HepG2 (cell line): ENCODE data around the gene RABGAP1. TPM values are rescaled to one million over a fixed set of nuclear protein-coding genes. Genes with fewer than 3 reads are reported as not detected.

Experiments
- ATAC-seq: fragments of 200-7000 bp; cut with Tn5 transposase; 3 replicates; pipeline ENCODE4 v1.9.1; 2020; ENCODE audit warnings: mild to moderate bottlenecking, moderate library complexity
- BruUV-seq: library from RNA; stranded (reverse); fragments of 400-500 nt; replicated peaks from 2 replicates; lab custom pipeline; 2021; lab: Mats Ljungman, UMichigan
- CTCF ChIA-PET: fragments of 300-600 bp; formaldehyde crosslinking; extraction: SDS; loops from one replicate; lab custom pipeline; 2021; ENCODE audit warnings: low total read pairs, inconsistent platforms, low intra/inter-chr PET ratio; lab: Yijun Ruan, JAX
- POLR2A ChIA-PET: fragments of 350-600 bp; sonication (Branson Sonifier 250); formaldehyde crosslinking; loops from one replicate; lab custom pipeline; 2020; ENCODE audit warnings: antibody characterized with exemption, inconsistent platforms; lab: Yijun Ruan, JAX
- DNase-seq: peaks from one replicate; pipeline ENCODE4 v3.0.0-alpha.2; 2015; ENCODE audit warnings: low spot score
- FAIRE-seq: peaks from 3 replicates; lab custom pipeline; 2011; peaks lifted over from hg19 to GRCh38; lab: Jason Lieb, UNC
- H2AFZ ChIP-seq: one replicate; pipeline ENCODE4 v1.6.1; 2011; ENCODE audit warnings: low read length, inconsistent platforms
- H3K27ac ChIP-seq: fragments of 300-600 bp; 3 replicates; pipeline ENCODE4 v1.8.0; 2011; ENCODE audit warnings: mixed run types, mild to moderate bottlenecking, mixed read lengths, low read length, inconsistent platforms; ENCODE audit not compliant: insufficient read depth; ENCODE audit errors: extremely low read length
- H3K27me3 ChIP-seq, 2 experiments: fragments of 200-600 bp in 1 of 2; 2 replicates in 1 of 2; 3 replicates in 1 of 2; pipeline versions ENCODE4 v1.6.0 to v1.8.0; 2011; ENCODE audit warnings: low read length in 2 of 2, mild to moderate bottlenecking in 2 of 2, moderate library complexity in 2 of 2, inconsistent platforms in 1 of 2; ENCODE audit not compliant: insufficient read depth in 2 of 2, control insufficient read depth in 1 of 2
- H3K36me3 ChIP-seq, 2 experiments: fragments of 200-600 bp in 1 of 2; replicated peaks in 1 of 2; 2 replicates in 1 of 2; 3 replicates in 1 of 2; pipeline versions ENCODE4 v1.5.1 to v1.8.0; 2011; ENCODE audit warnings: low read length in 2 of 2, inconsistent platforms in 1 of 2; ENCODE audit not compliant: insufficient read depth in 2 of 2, control insufficient read depth in 1 of 2
- H3K4me1 ChIP-seq: 2 replicates; pipeline ENCODE4 v1.5.1; 2012; ENCODE audit warnings: low read length, inconsistent platforms; ENCODE audit not compliant: insufficient read depth
- H3K4me2 ChIP-seq: 2 replicates; pipeline ENCODE4 v1.6.0; 2011; ENCODE audit warnings: low read depth, low read length, inconsistent platforms
- H3K4me3 ChIP-seq, 3 experiments: fragments of 200-600 bp in 1 of 3; sonication (generic), shearing (Covaris generic) in 1 of 3; replicated peaks in 1 of 3; 2 replicates each; pipeline ENCODE4 v1.5.1; 2011 to 2016; ENCODE audit warnings: low read length in 3 of 3, inconsistent platforms in 2 of 3, low read depth in 2 of 3, mild to moderate bottlenecking in 2 of 3, control low read depth in 1 of 3, mixed read lengths in 1 of 3; ENCODE audit not compliant: insufficient read depth in 1 of 3
- H3K79me2 ChIP-seq: one replicate; pipeline ENCODE4 v1.6.1; 2011; ENCODE audit warnings: low read length, inconsistent platforms; ENCODE audit not compliant: insufficient read depth
- H3K9ac ChIP-seq: 2 replicates; pipeline ENCODE4 v1.6.0; 2011; ENCODE audit warnings: mild to moderate bottlenecking, low read depth, low read length, inconsistent platforms; ENCODE audit not compliant: insufficient read depth
- H3K9me3 ChIP-seq: 2 replicates; pipeline ENCODE4 v1.5.1; 2012; ENCODE audit warnings: mild to moderate bottlenecking, low read length
- H4K20me1 ChIP-seq: 2 replicates; pipeline ENCODE4 v1.6.0; 2011; ENCODE audit warnings: inconsistent platforms, mild to moderate bottlenecking, low read length, moderate library complexity; ENCODE audit not compliant: insufficient read depth
- AKAP8 ChIP-seq: sonication (generic); formaldehyde crosslinking; IDR thresholded peaks from 2 replicates; pipeline ENCODE4 v1.5.1; 2020; ENCODE audit warnings: mild to moderate bottlenecking, missing genetic modification reagents
- ELF3 ChIP-seq: IDR thresholded peaks from 2 replicates; pipeline ENCODE4 v1.6.1; 2016; ENCODE audit warnings: missing genetic modification reagents, missing compliant biosample characterization
- FLYWCH1 ChIP-seq: sonication (generic); formaldehyde crosslinking; IDR thresholded peaks from 2 replicates; pipeline ENCODE4 v1.8.1; 2023; ENCODE audit warnings: mild to moderate bottlenecking, missing genetic modification reagents
- HOXA9 ChIP-seq: sonication (generic); formaldehyde crosslinking; IDR thresholded peaks from 2 replicates; pipeline ENCODE4 v1.8.1; 2022; ENCODE audit warnings: missing genetic modification reagents, mild to moderate bottlenecking, moderate library complexity, borderline replicate concordance
- KDM1A ChIP-seq: IDR thresholded peaks from 2 replicates; pipeline ENCODE4 v1.6.1; 2016; ENCODE audit warnings: missing compliant biosample characterization
- REL ChIP-seq: sonication (generic); formaldehyde crosslinking; conservative IDR thresholded peaks from 2 replicates; pipeline ENCODE4 v1.8.0; 2022; ENCODE audit warnings: mild to moderate bottlenecking, missing genetic modification reagents, moderate library complexity
- RORA ChIP-seq: sonication (generic); formaldehyde crosslinking; IDR thresholded peaks from 2 replicates; pipeline ENCODE4 v1.5.0; 2020; ENCODE audit warnings: mild to moderate bottlenecking, missing genetic modification reagents, moderate library complexity
- ZMYM4 ChIP-seq: sonication (generic); formaldehyde crosslinking; IDR thresholded peaks from 2 replicates; pipeline ENCODE4 v1.8.1; 2023; ENCODE audit warnings: mild to moderate bottlenecking, missing genetic modification reagents
- ZNF274 ChIP-seq: sonication (generic); formaldehyde crosslinking; IDR thresholded peaks from 2 replicates; pipeline ENCODE4 v1.5.1; 2020; ENCODE audit warnings: mild to moderate bottlenecking, missing genetic modification reagents
- ZNF33B ChIP-seq: sonication (generic); formaldehyde crosslinking; IDR thresholded peaks from 2 replicates; pipeline ENCODE4 v1.5.1; 2020; ENCODE audit warnings: mild to moderate bottlenecking, missing genetic modification reagents
- ZNF441 ChIP-seq: sonication (generic); formaldehyde crosslinking; IDR thresholded peaks from 2 replicates; pipeline ENCODE4 v1.7.0; 2021; ENCODE audit warnings: missing genetic modification reagents, borderline replicate concordance
- ZNF761 ChIP-seq: sonication (generic); formaldehyde crosslinking; conservative IDR thresholded peaks from 2 replicates; pipeline ENCODE4 v1.4.0; 2020; ENCODE audit warnings: mild to moderate bottlenecking, missing genetic modification reagents
- ZNF781 ChIP-seq: sonication (generic); formaldehyde crosslinking; IDR thresholded peaks from 2 replicates; pipeline ENCODE4 v1.5.1; 2020; ENCODE audit warnings: borderline replicate concordance, mild to moderate bottlenecking, missing genetic modification reagents; ENCODE audit errors: not compliant biosample characterization
- WGBS: methylation state at CpG from one replicate; pipeline ENCODE4 v1.1.6; 2017; ENCODE audit warnings: low lambda C conversion rate; 5-methylcytosine and 5-hydroxymethylcytosine counted together
- in situ Hi-C: cut with HindIII; loops from 2 replicates; pipeline ENCODE4 v1.10.0; 2017; ENCODE audit warnings: low pct_unique_long_range_greater_than_20kb; ENCODE audit not compliant: extremely low pct_ligation_motif_present
- intact Hi-C: fragments of 100-400 bp; cut with micrococcal nuclease; formaldehyde crosslinking; loops from one replicate; pipeline ENCODE4 v1.10.0; 2022; ENCODE audit not compliant: unreplicated experiment
- polyA plus RNA-seq, 8 experiments: library from polyadenylated mRNA; depleted of rRNA in 3 of 8; stranded (reverse) in 7 of 8; unstranded in 1 of 8; fragments of >200 nt; fragmentation: Illumina TruSeq in 4 of 8; extraction: Trizol in 4 of 8; gene quantifications; 2 replicates each; pipeline versions ENCODE4 v1.2.1 to v1.2.3, GENCODE V29; 2011 to 2016; ENCODE audit warnings: low read depth in 4 of 8, missing spikeins in 1 of 8, mixed read lengths in 1 of 8; ENCODE audit not compliant: insufficient read depth in 1 of 8
- total RNA-seq, 5 experiments: library from RNA; depleted of rRNA; stranded (reverse); fragments of >200 nt; fragmentation: Illumina TruSeq; extraction: Trizol; gene quantifications; 2 replicates each; pipeline ENCODE4 v1.2.3, GENCODE V29; 2016; ENCODE audit warnings: low read depth in 1 of 5
- TF ChIP-seq, protein P1 (sequence below): sonication (generic); formaldehyde crosslinking; IDR thresholded peaks from 2 replicates; pipeline ENCODE4 v1.4.0; 2020; ENCODE audit warnings: missing genetic modification reagents; ENCODE audit errors: not compliant biosample characterization
- TF ChIP-seq, protein P2 (sequence below): sonication (generic); formaldehyde crosslinking; IDR thresholded peaks from 2 replicates; pipeline ENCODE4 v1.4.0; 2020; ENCODE audit warnings: missing genetic modification reagents, borderline replicate concordance
- TF ChIP-seq, protein P3 (sequence below): sonication (generic); formaldehyde crosslinking; IDR thresholded peaks from 2 replicates; pipeline ENCODE4 v1.4.0; 2020; ENCODE audit warnings: missing genetic modification reagents
- TF ChIP-seq, protein P4 (sequence below): sonication (generic); formaldehyde crosslinking; IDR thresholded peaks from 2 replicates; pipeline ENCODE4 v1.4.0; 2020; ENCODE audit warnings: missing genetic modification reagents

Gene RABGAP1
- total and polyA plus RNA-seq, 2 of the 13 experiments (the other 11 are each of a cell fraction or from before 2014, with no cell fraction given): 19.1 to 19.3 TPM

DNA sequence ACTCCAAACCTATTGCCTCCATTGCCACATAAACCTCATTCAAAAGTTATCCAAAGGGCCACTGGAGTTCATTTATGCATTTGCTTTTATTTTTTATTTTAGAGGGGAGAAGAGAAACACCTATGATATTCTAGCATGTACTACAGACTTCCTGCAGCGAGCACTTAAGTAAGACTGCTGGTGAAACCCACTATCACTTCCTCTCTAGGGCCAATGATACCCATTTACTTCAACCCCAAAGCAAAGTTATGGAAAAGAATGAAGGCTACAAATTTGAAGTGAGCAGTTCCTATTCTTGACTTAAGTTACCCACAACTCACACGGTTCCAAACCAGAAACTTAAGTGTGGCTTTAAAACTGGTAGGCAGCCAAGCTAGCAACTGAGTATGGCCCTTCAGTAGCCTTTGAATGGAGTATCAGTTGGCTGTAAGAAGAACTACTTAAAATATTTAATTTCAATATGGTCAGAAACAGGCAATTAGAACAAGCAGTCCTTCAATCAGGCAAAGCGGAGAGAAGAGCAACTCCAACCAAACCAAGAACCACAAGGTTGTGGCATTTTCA is 186.8 kb downstream of the RABGAP1 start:
- POLR2A ChIA-PET: no interaction called here
- CTCF ChIA-PET: no interaction called here
- Histone ChIP-seq H3K79me2 (no peaks in the 10 kb centered on the region), H2AFZ (no peak overlapping the region), H3K4me3 (no peak overlapping the region), H3K27me3 (no peaks in the 10 kb centered on the region), H3K9me3 (no peaks in the 10 kb centered on the region), H3K9ac (no peak overlapping the region), H4K20me1 (no peaks in the 10 kb centered on the region), H3K4me2 (no peak overlapping the region), H3K4me1 (peaks cover 36% of the 10 kb centered on the region), H3K27ac (no peak overlapping the region), H3K36me3 (peaks cover 5 to 6% of the 10 kb centered on the region in 2 experiments; a peak in 4 of 5 replicates)
- FAIRE-seq (no peak), ATAC-seq (no peak), DNase-seq (no peak)
- in situ Hi-C loops: no loop called here
- TF ChIP-seq ELF3 (CRISPR knock-in tag) (no peak), KDM1A (CRISPR knock-in tag) (no peak), ZNF761 (no peak), ZNF781 (no peak), ZNF33B (CRISPR knock-in tag) (no peak), AKAP8 (CRISPR knock-in tag) (no peak), ZNF441 (CRISPR knock-in tag) (no peak), RORA (CRISPR knock-in tag) (no peak), FLYWCH1 (CRISPR knock-in tag) (no peak), HOXA9 (CRISPR knock-in tag) (no peak), ZMYM4 (CRISPR knock-in tag) (no peak), ZNF274 (no peak), REL (CRISPR knock-in tag) (no peak)
- TF ChIP-seq, protein P1, sequence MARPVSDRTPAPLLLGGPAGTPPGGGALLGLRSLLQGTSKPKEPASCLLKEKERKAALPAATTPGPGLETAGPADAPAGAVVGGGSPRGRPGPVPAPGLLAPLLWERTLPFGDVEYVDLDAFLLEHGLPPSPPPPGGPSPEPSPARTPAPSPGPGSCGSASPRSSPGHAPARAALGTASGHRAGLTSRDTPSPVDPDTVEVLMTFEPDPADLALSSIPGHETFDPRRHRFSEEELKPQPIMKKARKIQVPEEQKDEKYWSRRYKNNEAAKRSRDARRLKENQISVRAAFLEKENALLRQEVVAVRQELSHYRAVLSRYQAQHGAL (CRISPR knock-in tag): no peak
- TF ChIP-seq, protein P2, sequence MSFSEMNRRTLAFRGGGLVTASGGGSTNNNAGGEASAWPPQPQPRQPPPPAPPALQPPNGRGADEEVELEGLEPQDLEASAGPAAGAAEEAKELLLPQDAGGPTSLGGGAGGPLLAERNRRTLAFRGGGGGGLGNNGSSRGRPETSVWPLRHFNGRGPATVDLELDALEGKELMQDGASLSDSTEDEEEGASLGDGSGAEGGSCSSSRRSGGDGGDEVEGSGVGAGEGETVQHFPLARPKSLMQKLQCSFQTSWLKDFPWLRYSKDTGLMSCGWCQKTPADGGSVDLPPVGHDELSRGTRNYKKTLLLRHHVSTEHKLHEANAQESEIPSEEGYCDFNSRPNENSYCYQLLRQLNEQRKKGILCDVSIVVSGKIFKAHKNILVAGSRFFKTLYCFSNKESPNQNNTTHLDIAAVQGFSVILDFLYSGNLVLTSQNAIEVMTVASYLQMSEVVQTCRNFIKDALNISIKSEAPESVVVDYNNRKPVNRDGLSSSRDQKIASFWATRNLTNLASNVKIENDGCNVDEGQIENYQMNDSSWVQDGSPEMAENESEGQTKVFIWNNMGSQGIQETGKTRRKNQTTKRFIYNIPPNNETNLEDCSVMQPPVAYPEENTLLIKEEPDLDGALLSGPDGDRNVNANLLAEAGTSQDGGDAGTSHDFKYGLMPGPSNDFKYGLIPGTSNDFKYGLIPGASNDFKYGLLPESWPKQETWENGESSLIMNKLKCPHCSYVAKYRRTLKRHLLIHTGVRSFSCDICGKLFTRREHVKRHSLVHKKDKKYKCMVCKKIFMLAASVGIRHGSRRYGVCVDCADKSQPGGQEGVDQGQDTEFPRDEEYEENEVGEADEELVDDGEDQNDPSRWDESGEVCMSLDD: no peak
- TF ChIP-seq, protein P3, sequence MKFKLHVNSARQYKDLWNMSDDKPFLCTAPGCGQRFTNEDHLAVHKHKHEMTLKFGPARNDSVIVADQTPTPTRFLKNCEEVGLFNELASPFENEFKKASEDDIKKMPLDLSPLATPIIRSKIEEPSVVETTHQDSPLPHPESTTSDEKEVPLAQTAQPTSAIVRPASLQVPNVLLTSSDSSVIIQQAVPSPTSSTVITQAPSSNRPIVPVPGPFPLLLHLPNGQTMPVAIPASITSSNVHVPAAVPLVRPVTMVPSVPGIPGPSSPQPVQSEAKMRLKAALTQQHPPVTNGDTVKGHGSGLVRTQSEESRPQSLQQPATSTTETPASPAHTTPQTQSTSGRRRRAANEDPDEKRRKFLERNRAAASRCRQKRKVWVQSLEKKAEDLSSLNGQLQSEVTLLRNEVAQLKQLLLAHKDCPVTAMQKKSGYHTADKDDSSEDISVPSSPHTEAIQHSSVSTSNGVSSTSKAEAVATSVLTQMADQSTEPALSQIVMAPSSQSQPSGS: no peak
- TF ChIP-seq, protein P4, sequence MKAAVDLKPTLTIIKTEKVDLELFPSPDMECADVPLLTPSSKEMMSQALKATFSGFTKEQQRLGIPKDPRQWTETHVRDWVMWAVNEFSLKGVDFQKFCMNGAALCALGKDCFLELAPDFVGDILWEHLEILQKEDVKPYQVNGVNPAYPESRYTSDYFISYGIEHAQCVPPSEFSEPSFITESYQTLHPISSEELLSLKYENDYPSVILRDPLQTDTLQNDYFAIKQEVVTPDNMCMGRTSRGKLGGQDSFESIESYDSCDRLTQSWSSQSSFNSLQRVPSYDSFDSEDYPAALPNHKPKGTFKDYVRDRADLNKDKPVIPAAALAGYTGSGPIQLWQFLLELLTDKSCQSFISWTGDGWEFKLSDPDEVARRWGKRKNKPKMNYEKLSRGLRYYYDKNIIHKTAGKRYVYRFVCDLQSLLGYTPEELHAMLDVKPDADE (CRISPR knock-in tag): no peak
- WGBS: 98% methylated on average over 3 of the region's 3 CpGs
- BruUV-seq: no TSS peak
- intact Hi-C loops: no loop called here
